ENCODE measurements around the gene AGFG1. TPM values are rescaled to one million over a fixed set of nuclear protein-coding genes. Genes with fewer than 3 reads are reported as not detected.

Gene AGFG1
- total RNA-seq, 4 donors from 2014 or later, result 50.0 to 69.2 (median 58.9) TPM

DNA sequence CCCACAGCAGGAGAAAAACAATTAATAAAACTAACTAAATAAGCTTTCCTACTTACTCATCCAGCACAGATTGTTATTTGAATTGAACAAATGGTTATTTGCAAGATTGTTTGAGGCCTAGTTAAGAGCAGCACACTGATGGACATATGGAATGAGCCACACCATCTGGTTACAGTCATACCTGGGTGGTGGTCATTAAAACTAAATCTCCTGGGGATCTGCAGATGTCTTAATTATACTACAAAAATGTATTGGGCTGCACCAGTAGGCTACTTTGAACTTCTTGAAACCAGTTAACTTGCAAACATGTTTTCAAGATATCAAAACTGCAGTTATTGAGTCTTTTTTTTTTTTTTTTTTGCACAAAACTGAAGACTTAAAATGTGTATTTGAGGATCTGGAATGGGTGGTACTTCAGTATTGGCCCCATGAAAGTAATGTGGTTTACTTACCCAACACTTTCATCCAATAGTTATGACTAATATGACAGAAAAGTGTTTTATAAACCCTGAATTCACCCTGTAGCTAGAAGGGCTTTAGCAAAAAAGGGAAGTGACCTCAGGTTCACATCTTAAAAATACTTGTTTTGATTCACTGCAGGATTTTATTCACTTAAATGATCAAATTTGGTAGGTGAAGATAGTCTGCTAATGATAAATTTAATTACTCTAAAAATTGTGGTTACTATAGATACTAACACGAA is 10.8 kb downstream of the AGFG1 start:
- DNase-seq, result no peak
- no peaks in the 10 kb centered on the region for H3K27me3 ChIP-seq
- H3K4me3 ChIP-seq (replicated peaks in 1 of 3), result no peak overlapping the region
- H3K9me3 ChIP-seq, result no peaks in the 10 kb centered on the region
- TF ChIP-seq POLR2A (IDR thresholded peaks at IDR 0.05), result no peak
- TF ChIP-seq, protein P1, sequence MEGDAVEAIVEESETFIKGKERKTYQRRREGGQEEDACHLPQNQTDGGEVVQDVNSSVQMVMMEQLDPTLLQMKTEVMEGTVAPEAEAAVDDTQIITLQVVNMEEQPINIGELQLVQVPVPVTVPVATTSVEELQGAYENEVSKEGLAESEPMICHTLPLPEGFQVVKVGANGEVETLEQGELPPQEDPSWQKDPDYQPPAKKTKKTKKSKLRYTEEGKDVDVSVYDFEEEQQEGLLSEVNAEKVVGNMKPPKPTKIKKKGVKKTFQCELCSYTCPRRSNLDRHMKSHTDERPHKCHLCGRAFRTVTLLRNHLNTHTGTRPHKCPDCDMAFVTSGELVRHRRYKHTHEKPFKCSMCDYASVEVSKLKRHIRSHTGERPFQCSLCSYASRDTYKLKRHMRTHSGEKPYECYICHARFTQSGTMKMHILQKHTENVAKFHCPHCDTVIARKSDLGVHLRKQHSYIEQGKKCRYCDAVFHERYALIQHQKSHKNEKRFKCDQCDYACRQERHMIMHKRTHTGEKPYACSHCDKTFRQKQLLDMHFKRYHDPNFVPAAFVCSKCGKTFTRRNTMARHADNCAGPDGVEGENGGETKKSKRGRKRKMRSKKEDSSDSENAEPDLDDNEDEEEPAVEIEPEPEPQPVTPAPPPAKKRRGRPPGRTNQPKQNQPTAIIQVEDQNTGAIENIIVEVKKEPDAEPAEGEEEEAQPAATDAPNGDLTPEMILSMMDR (IDR thresholded peaks at IDR 0.05), result no peak
- no peak overlapping the region for H3K27ac ChIP-seq
- peaks cover 0 to 7% of the 10 kb centered on the region in 2 donors for H3K4me1 ChIP-seq
- 90 to 93% methylated on average over 1 of the region's 1 CpG for WGBS, 2 donors
- H3K36me3 ChIP-seq, result no peaks in the 10 kb centered on the region
- intact Hi-C loops (cut with DNase I), result no loop called here

DNA sequence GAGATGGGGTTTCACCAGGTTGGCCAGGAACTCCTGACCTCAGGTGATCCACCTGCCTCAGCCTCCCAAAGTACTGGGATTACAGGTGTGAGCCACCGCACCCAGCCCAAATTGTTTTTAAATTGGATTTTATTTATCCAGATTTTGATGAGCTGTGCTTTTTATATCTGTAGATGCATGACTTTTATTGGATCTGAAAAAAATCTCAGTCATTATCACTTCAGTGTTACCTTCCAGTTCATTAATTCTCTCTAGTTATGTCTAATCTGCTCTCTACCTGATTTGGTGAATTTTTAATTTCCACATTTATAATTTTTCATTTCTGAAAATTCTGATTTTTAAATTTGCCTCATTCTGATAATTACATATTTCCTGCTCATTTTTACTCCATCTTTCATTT is 13.5 kb downstream of the AGFG1 start:
- Histone ChIP-seq H3K27ac (no peak overlapping the region), H3K36me3 (no peaks in the 10 kb centered on the region), H3K4me3 (replicated peaks in 1 of 3) (no peak overlapping the region), H3K9me3 (no peaks in the 10 kb centered on the region), H3K27me3 (no peaks in the 10 kb centered on the region), H3K4me1 (peaks cover 0 to 7% of the 10 kb centered on the region in 2 donors)
- WGBS, 2 donors, result 97% methylated on average over 1 of the region's 1 CpG
- DNase-seq, result no peak
- intact Hi-C loops (cut with DNase I), result no loop called here
- TF ChIP-seq POLR2A (IDR thresholded peaks at IDR 0.05), result no peak
- TF ChIP-seq, protein P1 (IDR thresholded peaks at IDR 0.05), result no peak

DNA sequence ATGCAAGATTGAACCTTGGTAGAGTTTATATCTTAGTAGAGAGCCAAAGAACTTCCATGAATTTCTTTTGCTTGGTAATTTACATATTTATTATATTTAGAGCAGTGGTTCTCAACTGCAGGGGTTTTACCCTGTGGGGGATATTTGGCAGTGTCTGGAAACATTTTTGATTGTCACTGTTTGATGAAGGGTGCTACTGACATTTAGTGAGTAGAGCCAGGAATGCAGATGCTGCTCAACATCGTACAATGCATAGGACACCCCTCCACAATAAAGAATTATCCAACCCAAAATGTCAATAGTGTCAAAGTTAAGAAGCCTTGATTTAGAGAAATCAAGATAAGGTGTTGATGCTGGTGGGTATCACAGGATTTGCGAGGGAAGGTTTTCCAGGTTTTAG is 14.7 kb downstream of the AGFG1 start:
- no peak overlapping the region for H3K27ac ChIP-seq
- no peaks in the 10 kb centered on the region for H3K9me3 ChIP-seq
- H3K36me3 ChIP-seq, result no peaks in the 10 kb centered on the region
- no peaks in the 10 kb centered on the region for H3K27me3 ChIP-seq
- intact Hi-C loops (cut with DNase I), result no loop called here
- DNase-seq, result no peak
- H3K4me1 ChIP-seq, result peaks cover 0 to 7% of the 10 kb centered on the region in 2 donors
- no peak overlapping the region for H3K4me3 ChIP-seq (replicated peaks in 1 of 3)
- WGBS, 2 donors, result 80 to 94% methylated on average over 2 of the region's 2 CpGs
- no peak for TF ChIP-seq POLR2A (IDR thresholded peaks at IDR 0.05)
- TF ChIP-seq, protein P1 (IDR thresholded peaks at IDR 0.05), result no peak

DNA sequence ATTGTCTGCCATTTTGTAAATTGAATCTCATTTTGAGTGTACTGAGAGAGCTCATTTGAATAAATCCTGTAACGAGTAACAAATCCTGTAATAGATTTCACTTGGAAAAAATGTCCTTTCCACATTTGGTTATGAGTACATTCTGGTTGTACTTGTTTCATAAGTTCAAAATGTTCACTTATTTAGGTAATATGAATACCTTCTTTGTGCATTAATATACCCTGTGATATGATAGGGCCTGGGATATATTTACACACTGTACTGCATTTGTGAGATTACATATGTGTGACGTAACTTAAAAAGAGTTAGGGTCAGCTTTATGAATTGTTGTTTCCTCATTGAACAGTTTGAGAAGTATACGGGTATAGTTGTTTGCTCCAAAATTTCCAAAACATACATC is 16.1 kb downstream of the AGFG1 start:
- Histone ChIP-seq H3K9me3 (no peaks in the 10 kb centered on the region), H3K27ac (no peak overlapping the region), H3K36me3 (no peaks in the 10 kb centered on the region), H3K4me1 (peaks cover 0 to 4% of the 10 kb centered on the region in 2 donors), H3K4me3 (replicated peaks in 1 of 3) (no peak overlapping the region), H3K27me3 (no peaks in the 10 kb centered on the region)
- TF ChIP-seq, protein P1 (IDR thresholded peaks at IDR 0.05), result no peak
- no peak for TF ChIP-seq POLR2A (IDR thresholded peaks at IDR 0.05)
- intact Hi-C loops (cut with DNase I), result no loop called here
- 92 to 99% methylated on average over 3 of the region's 3 CpGs for WGBS, 2 donors
- DNase-seq, result no peak

DNA sequence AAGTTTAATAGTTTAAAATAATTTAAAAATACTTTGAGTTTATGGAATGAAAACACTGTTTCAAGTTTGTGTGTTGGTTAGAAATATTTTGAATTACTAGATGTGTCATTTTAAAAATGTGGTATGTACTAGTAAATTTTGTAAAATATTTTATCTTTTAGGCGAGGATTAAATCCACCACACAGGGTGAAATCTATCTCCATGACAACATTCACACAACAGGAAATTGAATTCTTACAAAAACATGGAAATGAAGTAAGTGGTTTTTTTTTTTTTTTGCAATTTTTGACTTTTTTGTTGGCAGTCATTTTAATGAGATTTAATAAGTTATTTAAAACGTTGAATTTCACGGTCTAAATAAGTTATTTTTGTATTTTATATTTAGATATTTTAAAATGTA is 19.4 kb downstream of the AGFG1 start:
- Histone ChIP-seq H3K27ac (no peak overlapping the region), H3K4me3 (replicated peaks in 1 of 3) (no peak overlapping the region), H3K27me3 (no peaks in the 10 kb centered on the region), H3K4me1 (no peaks in the 10 kb centered on the region), H3K36me3 (no peaks in the 10 kb centered on the region), H3K9me3 (no peaks in the 10 kb centered on the region)
- WGBS, 2 donors, result 83 to 88% methylated on average over 3 of the region's 3 CpGs
- intact Hi-C loops (cut with DNase I), result no loop called here
- DNase-seq, result no peak
- TF ChIP-seq, protein P1 (IDR thresholded peaks at IDR 0.05), result no peak
- no peak for TF ChIP-seq POLR2A (IDR thresholded peaks at IDR 0.05)
